Measurements from ENCODE around the gene GRM7.

The GRM7 gene

GRCh38 chr3:7266551-7266950 lies 405.6 kb downstream of the GRM7 start:
- no peak overlapping the region for H3K4me2 ChIP-seq (ENCODE audit: low read length)
- H3F3A ChIP-seq (ENCODE audit: control insufficient read depth, insufficient read depth) = no peaks in the 10 kb centered on the region
- H3K4me3 ChIP-seq (ENCODE audit: low read length) = no peak overlapping the region

GRCh38 chr3:7270731-7271130 lies 409.8 kb downstream of the GRM7 start:
- Histone ChIP-seq H3K36me3 (ENCODE audit: control insufficient read depth, low read length) (no peaks in the 10 kb centered on the region), H3K4me1 (ENCODE audit: control insufficient read depth, low read length) (no peaks in the 10 kb centered on the region), H3K4me2 (ENCODE audit: low read length) (no peak overlapping the region), H3F3A (ENCODE audit: control insufficient read depth, insufficient read depth) (no peaks in the 10 kb centered on the region), H3K9me3 (ENCODE audit: control insufficient read depth, insufficient read depth, low read length) (no peaks in the 10 kb centered on the region), H4K20me1 (ENCODE audit: control insufficient read depth, insufficient read depth, low read depth, low read length) (no peaks in the 10 kb centered on the region), H3K79me2 (ENCODE audit: control insufficient read depth, low read length) (no peaks in the 10 kb centered on the region), H3K27ac (ENCODE audit: low read depth, low read length) (no peak overlapping the region), H3K27me3 (ENCODE audit: control insufficient read depth, low read length) (no peaks in the 10 kb centered on the region), H3K9me2 (replicated peaks; ENCODE audit: control insufficient read depth, low read length) (no peaks in the 10 kb centered on the region), H3K4me3 (ENCODE audit: low read length) (no peak overlapping the region)
- TF ChIP-seq CTCF (IDR thresholded peaks at IDR 0.05; ENCODE audit: low read depth, low read length, poor library complexity, severe bottlenecking) (no peak), EZH2phosphoT487 (IDR thresholded peaks at IDR 0.05; ENCODE audit: borderline replicate concordance, low read length) (no peak)

More at GRCh38 chr3:7266551-7266950, 405.6 kb downstream of the GRM7 start:
- Histone ChIP-seq H3K9me2 (replicated peaks; ENCODE audit: control insufficient read depth, low read length) (no peaks in the 10 kb centered on the region), H3K36me3 (ENCODE audit: control insufficient read depth, low read length) (no peaks in the 10 kb centered on the region), H3K79me2 (ENCODE audit: control insufficient read depth, low read length) (no peaks in the 10 kb centered on the region), H3K27me3 (ENCODE audit: control insufficient read depth, low read length) (no peaks in the 10 kb centered on the region), H3K4me1 (ENCODE audit: control insufficient read depth, low read length) (no peaks in the 10 kb centered on the region), H4K20me1 (ENCODE audit: control insufficient read depth, insufficient read depth, low read depth, low read length) (no peaks in the 10 kb centered on the region), H3K9me3 (ENCODE audit: control insufficient read depth, insufficient read depth, low read length) (peaks cover 9% of the 10 kb centered on the region; the same call in 1 of the 2 replicates), H3K27ac (ENCODE audit: low read depth, low read length) (no peak overlapping the region)
- TF ChIP-seq EZH2phosphoT487 (IDR thresholded peaks at IDR 0.05; ENCODE audit: borderline replicate concordance, low read length) (no peak), CTCF (IDR thresholded peaks at IDR 0.05; ENCODE audit: low read depth, low read length, poor library complexity, severe bottlenecking) (no peak)

- H4K20me1 ChIP-seq (ENCODE audit: control insufficient read depth, insufficient read depth, low read depth, low read length) = no peaks in the 10 kb centered on the region
- H3K4me2 ChIP-seq (ENCODE audit: low read length) = no peak overlapping the region
- no peaks in the 10 kb centered on the region for H3K9me3 ChIP-seq (ENCODE audit: control insufficient read depth, insufficient read depth, low read length)
- H3K9me2 ChIP-seq (replicated peaks; ENCODE audit: control insufficient read depth, low read length) = no peaks in the 10 kb centered on the region
- TF ChIP-seq EZH2phosphoT487 (IDR thresholded peaks at IDR 0.05; ENCODE audit: borderline replicate concordance, low read length) = no peak
- TF ChIP-seq CTCF (IDR thresholded peaks at IDR 0.05; ENCODE audit: low read depth, low read length, poor library complexity, severe bottlenecking) = no peak
- no peaks in the 10 kb centered on the region for H3K4me1 ChIP-seq (ENCODE audit: control insufficient read depth, low read length)
- H3K4me3 ChIP-seq (ENCODE audit: low read length) = no peak overlapping the region
- no peak overlapping the region for H3K27ac ChIP-seq (ENCODE audit: low read depth, low read length)
- no peaks in the 10 kb centered on the region for H3K79me2 ChIP-seq (ENCODE audit: control insufficient read depth, low read length)
- H3K36me3 ChIP-seq (ENCODE audit: control insufficient read depth, low read length) = no peaks in the 10 kb centered on the region
- H3F3A ChIP-seq (ENCODE audit: control insufficient read depth, insufficient read depth) = no peaks in the 10 kb centered on the region
- H3K27me3 ChIP-seq (ENCODE audit: control insufficient read depth, low read length) = no peaks in the 10 kb centered on the region
Observed at GRCh38 chr3:7271631-7272030, 410.7 kb downstream of the GRM7 start.

GRCh38 chr3:7272203-7272602 lies 411.3 kb downstream of the GRM7 start:
- Histone ChIP-seq H3F3A (ENCODE audit: control insufficient read depth, insufficient read depth) (no peaks in the 10 kb centered on the region), H3K4me3 (ENCODE audit: low read length) (no peak overlapping the region), H3K79me2 (ENCODE audit: control insufficient read depth, low read length) (no peaks in the 10 kb centered on the region), H3K27ac (ENCODE audit: low read depth, low read length) (no peak overlapping the region), H4K20me1 (ENCODE audit: control insufficient read depth, insufficient read depth, low read depth, low read length) (no peaks in the 10 kb centered on the region), H3K4me1 (ENCODE audit: control insufficient read depth, low read length) (no peaks in the 10 kb centered on the region), H3K36me3 (ENCODE audit: control insufficient read depth, low read length) (no peaks in the 10 kb centered on the region), H3K4me2 (ENCODE audit: low read length) (no peak overlapping the region), H3K27me3 (ENCODE audit: control insufficient read depth, low read length) (no peaks in the 10 kb centered on the region), H3K9me3 (ENCODE audit: control insufficient read depth, insufficient read depth, low read length) (no peaks in the 10 kb centered on the region), H3K9me2 (replicated peaks; ENCODE audit: control insufficient read depth, low read length) (no peaks in the 10 kb centered on the region)
- TF ChIP-seq CTCF (IDR thresholded peaks at IDR 0.05; ENCODE audit: low read depth, low read length, poor library complexity, severe bottlenecking) = no peak
- TF ChIP-seq EZH2phosphoT487 (IDR thresholded peaks at IDR 0.05; ENCODE audit: borderline replicate concordance, low read length) = no peak

Data from DOHH2 (cell line).